Nephron (organoid): ENCODE measurements around the gene HAX1.
"Not testable (repeated sequence)": the region's sequence is repeated elsewhere in the genome, so short reads cannot be mapped to it uniquely, and the experiment has no call there.

Source experiments
- H3K27ac Mint-ChIP-seq, 3 experiments: 2 replicates each; pipeline ENCODE4 v1.8.0; 2020; ENCODE audit warnings: mixed read lengths in 3 of 3, mild to moderate bottlenecking in 2 of 3, moderate library complexity in 1 of 3
- H3K27me3 Mint-ChIP-seq: 2 replicates; pipeline ENCODE4 v1.8.0; 2021; ENCODE audit warnings: low read depth, mild to moderate bottlenecking, moderate library complexity, mixed read lengths
- H3K36me3 Mint-ChIP-seq: 2 replicates; pipeline ENCODE4 v1.8.0; 2020; ENCODE audit warnings: low read depth, mixed read lengths
- H3K4me1 Mint-ChIP-seq: 2 replicates; pipeline ENCODE4 v1.8.0; 2020; ENCODE audit warnings: mixed read lengths
- H3K4me3 Mint-ChIP-seq, 3 experiments: 2 replicates each; pipeline ENCODE4 v1.8.0; 2020; ENCODE audit warnings: mild to moderate bottlenecking in 3 of 3, mixed read lengths in 3 of 3, moderate library complexity in 2 of 3
- H3K9me3 Mint-ChIP-seq: 2 replicates; pipeline ENCODE4 v1.8.0; 2020; ENCODE audit warnings: mixed read lengths
- CTCF ChIP-seq, 3 experiments: fragments of 200-600 bp; sonication (generic); IDR thresholded peaks; one replicate each; pipeline ENCODE4 v1.5.0; 2021; ENCODE audit warnings: antibody characterized with exemption in 3 of 3; ENCODE audit not compliant: unreplicated experiment in 3 of 3

The HAX1 gene

GRCh38 chr1:154295408-154296235 lies 23.2 kb downstream of the HAX1 start:
- Mint-ChIP-seq H3K27me3 (no peaks in the 10 kb centered on the region), H3K4me1 (no peaks in the 10 kb centered on the region), H3K4me3 (no peak overlapping the region), H3K36me3 (peaks cover 8% of the 10 kb centered on the region), H3K27ac (no peak overlapping the region), H3K9me3 (peaks cover 24% of the 10 kb centered on the region)
- no peak for TF ChIP-seq CTCF (IDR thresholded peaks at IDR 0.05; ENCODE audit: unreplicated experiment in 3 of 3)

GRCh38 chr1:154301582-154301981 lies 29.2 kb downstream of the HAX1 start:
- no peaks in the 10 kb centered on the region for H3K4me1 Mint-ChIP-seq
- H3K36me3 Mint-ChIP-seq: no peaks in the 10 kb centered on the region
- peaks cover 3% of the 10 kb centered on the region for H3K9me3 Mint-ChIP-seq
- H3K27ac Mint-ChIP-seq: no peak overlapping the region
- no peak for TF ChIP-seq CTCF (IDR thresholded peaks at IDR 0.05; ENCODE audit: unreplicated experiment in 3 of 3)
- H3K4me3 Mint-ChIP-seq: no peak overlapping the region
- H3K27me3 Mint-ChIP-seq: peaks cover 16% of the 10 kb centered on the region

GRCh38 chr1:154304664-154305337 lies 32.4 kb downstream of the HAX1 start:
- H3K4me1 Mint-ChIP-seq: no peaks in the 10 kb centered on the region
- H3K9me3 Mint-ChIP-seq: peaks cover 4% of the 10 kb centered on the region
- H3K36me3 Mint-ChIP-seq: no peaks in the 10 kb centered on the region
- H3K27ac Mint-ChIP-seq: no peak overlapping the region
- peaks cover 19% of the 10 kb centered on the region for H3K27me3 Mint-ChIP-seq
- TF ChIP-seq CTCF (IDR thresholded peaks at IDR 0.05; ENCODE audit: unreplicated experiment in 3 of 3): no peak
- H3K4me3 Mint-ChIP-seq: no peak overlapping the region

GRCh38 chr1:154306151-154306550 lies 33.7 kb downstream of the HAX1 start:
- H3K36me3 Mint-ChIP-seq: no peaks in the 10 kb centered on the region
- H3K9me3 Mint-ChIP-seq: peaks cover 4% of the 10 kb centered on the region
- H3K4me3 Mint-ChIP-seq: no peak overlapping the region
- no peak for TF ChIP-seq CTCF (IDR thresholded peaks at IDR 0.05; ENCODE audit: unreplicated experiment in 3 of 3)
- H3K27ac Mint-ChIP-seq: no peak overlapping the region
- peaks cover 19% of the 10 kb centered on the region for H3K27me3 Mint-ChIP-seq
- no peaks in the 10 kb centered on the region for H3K4me1 Mint-ChIP-seq

DNA sequence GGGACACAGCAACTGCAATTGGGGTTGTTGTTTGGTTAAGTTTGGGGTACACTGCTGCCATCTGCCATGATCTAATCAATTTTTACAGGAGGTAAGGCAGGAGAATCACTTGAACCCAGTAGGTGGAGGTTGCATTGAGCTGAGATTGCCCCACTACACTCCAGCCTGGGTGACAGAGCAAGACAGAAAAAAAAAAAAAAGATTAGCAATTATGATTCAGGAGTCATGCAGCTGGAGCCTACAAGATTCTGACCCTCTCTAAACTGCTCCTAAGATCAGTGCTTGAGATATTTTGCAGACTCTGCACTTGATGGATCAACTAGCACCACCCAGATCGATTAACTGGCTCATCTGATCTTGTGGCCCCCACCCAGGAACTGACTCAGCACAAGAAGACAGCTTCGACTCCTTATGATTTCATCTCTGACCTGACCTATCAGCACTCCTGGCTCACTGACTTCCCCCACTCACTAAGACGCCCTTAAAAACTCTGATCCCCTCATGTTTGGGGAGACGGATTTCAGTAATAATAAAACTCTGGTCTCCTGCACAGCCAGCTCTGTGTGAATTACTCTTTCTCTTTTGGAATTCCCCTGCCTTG lies 35.3 kb downstream of the HAX1 start:
- not testable (repeated sequence) for H3K36me3 Mint-ChIP-seq, H3K27ac Mint-ChIP-seq, H3K4me3 Mint-ChIP-seq, H3K4me1 Mint-ChIP-seq, H3K9me3 Mint-ChIP-seq
- H3K27me3 Mint-ChIP-seq: peaks cover 19% of the 10 kb centered on the region

DNA sequence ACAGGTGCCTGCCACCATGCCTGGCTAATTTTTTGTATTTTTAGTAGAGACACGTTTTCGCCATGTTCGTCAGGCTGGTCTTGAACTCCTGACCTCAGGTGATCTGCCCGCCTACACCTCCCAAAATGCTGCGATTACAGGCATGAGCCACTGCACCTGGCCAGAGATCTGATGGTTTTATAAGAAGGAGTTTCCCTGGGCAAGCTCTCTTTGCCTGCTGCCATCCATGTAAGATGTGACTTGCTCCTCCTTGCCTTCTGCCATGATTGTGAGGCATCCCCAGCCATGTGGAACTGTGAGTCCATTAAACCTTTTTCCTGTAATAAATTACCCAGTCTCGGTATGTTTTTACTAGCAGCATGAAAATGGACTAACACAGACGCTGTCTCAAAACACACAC lies 36.7 kb downstream of the HAX1 start:
- not testable (repeated sequence) for H3K4me1 Mint-ChIP-seq, H3K4me3 Mint-ChIP-seq, H3K27ac Mint-ChIP-seq, H3K9me3 Mint-ChIP-seq, H3K36me3 Mint-ChIP-seq
- peaks cover 19% of the 10 kb centered on the region for H3K27me3 Mint-ChIP-seq

DNA sequence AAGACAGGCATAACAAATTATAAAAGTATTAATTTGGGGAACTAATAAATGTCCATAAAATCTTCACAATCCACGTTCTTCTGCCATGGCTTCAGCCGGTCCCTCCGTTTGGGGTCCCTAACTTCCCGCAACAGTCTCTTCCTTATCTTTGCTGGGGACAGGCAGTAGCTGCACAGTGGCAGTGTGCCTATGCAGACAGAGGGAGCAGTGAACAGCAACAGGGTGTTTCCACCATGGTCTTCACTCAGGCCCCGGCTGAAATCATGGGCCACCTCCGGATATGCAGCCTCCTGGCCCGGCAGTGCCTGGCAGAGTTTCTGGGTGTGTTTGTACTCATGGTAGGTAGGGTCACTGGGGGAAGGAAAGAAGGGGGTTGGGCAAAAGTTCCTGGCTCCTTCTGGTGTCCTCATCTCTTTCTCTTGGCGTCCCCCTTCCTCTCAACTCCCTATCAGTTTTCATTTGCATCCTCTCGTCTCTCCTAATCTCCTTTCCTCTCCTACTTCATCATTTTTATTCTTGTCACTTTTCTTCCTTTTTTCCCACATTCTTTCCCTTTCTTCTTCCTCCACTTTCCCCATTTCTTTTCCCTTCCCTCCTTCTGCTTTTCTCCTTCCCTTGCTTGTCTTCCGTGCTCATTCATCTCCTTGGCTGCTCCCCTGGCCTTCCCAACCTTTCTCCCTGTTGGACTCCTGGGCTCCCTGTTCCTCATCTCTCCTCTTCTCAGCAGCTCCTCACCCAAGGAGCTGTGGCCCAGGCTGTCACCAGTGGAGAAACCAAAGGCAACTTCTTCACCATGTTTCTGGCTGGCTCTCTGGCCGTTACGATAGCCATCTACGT lies 40.0 kb downstream of the HAX1 start:
- H3K27me3 Mint-ChIP-seq, H3K4me3 Mint-ChIP-seq, H3K36me3 Mint-ChIP-seq, H3K4me1 Mint-ChIP-seq, H3K9me3 Mint-ChIP-seq, H3K27ac Mint-ChIP-seq: not testable (repeated sequence)
